ENCODE measurements around the gene IQCC.

The IQCC gene

DNA sequence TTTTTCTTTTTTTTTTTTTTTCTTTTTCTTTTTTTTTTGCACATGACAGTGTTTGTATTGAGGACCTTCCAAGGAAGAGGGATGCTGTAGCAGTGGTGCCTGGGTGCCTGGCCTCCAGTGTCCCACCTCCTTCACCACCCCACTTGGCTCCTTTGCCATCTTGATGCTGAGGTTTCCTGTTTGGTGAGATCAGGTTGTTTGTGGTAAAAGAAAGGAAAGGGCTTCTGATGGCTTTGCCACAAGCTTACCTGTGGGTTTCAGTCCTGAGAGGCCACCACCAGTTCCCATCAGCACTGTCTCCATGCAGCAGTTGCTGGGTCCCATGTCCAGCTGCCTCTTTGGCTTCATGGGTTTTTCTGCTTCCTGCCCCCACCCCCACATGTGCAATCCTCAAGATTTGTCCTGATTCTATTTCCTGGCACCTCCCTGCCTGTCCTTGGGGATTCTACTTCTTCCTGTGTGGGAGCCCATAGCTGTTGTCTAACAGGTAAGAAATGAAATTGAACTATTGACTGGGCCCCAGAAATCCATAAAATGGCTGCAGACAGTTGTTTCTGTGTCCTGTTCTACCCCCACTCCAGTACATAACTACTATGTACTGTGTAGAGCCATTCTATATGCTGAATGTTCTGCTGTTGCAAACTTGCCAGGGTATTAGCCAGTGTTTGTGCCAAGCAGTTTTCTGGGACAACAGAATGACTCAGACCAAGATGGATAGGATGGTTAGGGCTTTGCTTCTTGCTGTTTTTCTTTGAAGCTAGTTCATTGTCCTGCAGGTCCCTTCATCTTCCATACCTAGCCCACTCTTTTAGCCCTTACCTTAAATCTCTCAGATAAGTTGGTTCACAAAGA lies 9.3 kb upstream of the IQCC start:
- no peak for DNase-seq

DNA sequence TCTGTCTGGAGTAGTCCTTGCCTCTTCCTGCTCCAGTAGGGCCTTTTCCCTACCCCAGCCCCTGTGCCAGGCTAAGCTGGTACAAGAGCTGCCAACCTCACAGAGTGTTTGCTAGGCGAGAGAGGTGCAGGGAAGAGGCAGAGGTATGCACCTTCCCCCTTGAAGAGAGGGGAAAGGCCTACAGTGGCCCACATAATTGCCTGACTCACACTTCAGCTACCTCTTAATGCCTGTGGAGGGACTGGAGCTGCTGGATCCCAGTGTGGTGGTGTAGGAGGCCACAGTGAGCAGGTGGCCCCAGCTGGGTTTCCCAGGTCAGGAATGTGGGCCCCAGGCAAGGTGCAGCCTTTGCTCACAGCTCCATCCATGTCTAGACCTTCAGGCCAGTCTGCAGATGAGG lies 8.4 kb upstream of the IQCC start:
- DNase-seq = no peak

- DNase-seq = no peak
Measured at GRCh38 chr1:32197837-32198236, 7.6 kb upstream of the IQCC start.

DNA sequence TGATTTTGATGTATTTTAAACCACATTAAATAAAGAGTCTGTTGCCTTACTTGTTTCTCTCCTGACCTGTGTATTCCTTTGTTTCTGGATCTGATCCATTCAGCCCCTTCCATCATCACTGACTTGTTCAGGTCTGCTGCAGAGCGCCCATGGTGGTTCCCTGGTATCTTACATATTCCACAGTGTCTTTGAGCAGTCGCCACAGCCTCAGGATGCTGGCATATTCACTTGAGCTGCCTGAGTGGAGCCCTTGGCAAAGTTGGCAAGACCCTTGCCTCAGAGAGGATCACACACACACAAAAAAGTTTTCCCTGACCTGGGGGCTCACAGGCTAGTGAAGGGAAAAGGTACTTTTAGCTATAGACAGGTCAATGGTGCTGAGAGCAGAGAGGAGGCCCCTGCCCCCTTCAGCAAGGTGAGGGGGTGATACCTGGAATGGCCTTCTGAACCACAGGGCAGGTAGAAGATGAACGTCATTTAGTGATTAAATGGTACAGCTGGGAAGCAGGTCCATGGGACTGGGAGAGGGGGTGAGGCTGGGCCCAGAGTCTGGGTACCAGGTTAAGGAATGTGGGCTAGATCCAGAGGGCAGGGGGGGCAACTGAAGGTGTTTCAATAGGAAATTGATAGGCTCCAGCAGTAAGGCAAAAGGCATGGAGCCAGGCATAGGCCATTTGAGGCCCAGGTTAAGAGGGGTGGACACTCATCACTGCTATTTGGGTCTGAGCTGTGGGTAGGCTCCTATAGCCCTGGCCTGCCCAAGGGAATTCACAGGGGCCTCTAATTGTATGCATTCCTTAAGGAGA lies 7.0 kb upstream of the IQCC start:
- no peak for DNase-seq

DNA sequence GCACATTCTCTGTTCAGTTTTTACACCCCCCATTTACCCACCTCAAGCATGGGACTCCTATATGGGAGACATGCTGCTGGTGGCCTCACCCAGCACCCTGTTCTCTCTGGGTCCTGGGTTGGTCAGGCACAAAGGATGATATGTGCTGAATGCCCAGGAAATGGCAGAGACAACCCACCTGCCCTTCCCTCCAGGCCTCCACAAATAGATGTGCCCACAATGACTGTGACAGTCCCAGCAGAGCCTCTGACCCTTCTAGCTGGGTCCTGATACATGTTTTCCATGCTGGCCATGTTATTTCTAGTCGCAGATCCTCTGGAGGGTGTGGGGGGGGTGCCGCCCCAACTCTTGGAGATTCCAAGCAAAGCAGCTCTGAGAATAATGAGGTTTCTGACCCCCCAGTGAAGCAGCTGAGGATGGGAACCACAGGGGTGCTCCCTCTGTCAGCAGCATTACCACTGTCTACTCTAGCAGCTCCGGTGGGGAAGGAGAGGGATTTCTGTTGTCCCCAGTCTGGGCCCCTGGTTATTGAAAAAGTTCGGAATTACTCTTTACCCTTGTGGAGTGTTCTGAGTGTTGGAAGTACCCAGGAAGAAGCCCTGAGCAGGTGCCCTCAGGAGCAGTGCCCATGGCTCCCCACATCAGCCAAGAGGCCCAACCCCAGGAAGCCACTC lies 6.3 kb upstream of the IQCC start:
- no peak for DNase-seq

DNA sequence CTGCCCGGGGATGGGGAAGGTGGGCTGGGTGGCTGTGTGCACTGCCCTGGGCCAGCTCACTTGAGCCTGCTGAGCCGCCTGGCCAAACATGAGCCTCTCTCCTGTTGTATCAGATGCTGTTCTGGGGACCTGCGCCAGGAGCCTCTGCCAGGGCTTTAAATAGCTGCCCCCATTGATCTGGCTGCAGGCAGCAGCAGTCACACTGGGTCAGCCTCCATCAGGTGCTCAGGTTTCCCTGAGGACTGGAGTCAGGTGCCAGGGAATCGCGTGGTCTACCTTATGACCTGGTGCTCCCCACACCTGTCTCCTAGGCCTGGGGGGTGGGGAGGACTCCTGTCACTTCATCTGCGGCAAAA lies 5.8 kb upstream of the IQCC start:
- DNase-seq = peak; percentile 68 to 88

DNA sequence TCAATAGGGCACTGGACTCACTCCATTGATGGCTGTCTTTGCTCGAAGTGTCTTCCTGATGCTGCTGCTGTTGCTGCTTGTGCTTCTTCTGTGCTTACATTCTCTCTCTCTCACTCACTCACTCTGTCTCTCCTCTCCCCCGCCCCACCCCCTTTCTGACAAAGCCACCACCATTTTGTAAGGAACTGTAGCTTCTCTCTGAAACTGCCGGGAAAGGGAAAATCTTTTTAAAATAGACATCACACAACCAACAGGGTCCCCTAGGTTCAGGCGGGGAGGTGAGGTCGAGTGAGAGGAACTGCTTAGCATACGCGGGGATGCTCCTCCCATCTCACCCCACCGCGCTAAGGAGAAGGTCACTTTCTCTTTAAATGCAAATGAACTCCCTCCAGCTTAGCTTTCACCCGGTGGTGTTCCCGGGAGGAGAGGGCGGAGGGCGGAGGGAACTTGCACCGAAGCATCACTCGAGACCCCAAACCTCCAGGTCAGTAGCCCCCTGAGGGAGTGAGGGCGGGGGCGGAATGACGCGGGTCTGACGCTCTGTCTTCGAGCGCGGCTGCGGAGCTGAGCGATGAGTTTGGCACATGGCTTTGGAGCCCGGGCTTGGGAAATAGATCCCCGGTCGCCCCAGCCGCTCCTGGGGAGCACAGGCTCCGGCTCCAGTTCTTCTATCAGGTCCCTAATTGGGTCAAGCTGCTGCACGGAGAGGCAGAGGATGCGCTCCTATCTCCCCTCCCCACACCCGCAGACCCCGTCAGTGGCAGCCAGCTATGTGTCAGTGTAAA lies 5.1 kb upstream of the IQCC start, which contains the start of gene CCDC28B:
Gene CCDC28B (plus strand): TSS at position 370 of the 785 bp plus-strand sequence. CDS start 1,341 bp downstream, outside the sequence.
- DNase-seq = peak; percentile 70 to 81

GRCh38 chr1:32201011-32201855 lies 4.2 kb upstream of the IQCC start:
- peak; percentile 50 to 69 for DNase-seq

- DNase-seq = peak in 1 of 2 experiments; percentile 49
Measured at GRCh38 chr1:32204943-32205361, 519 bp upstream of the IQCC start.

- DNase-seq = no peak
Measured at GRCh38 chr1:32208469-32208868, 3.0 kb downstream of the IQCC start.

DNA sequence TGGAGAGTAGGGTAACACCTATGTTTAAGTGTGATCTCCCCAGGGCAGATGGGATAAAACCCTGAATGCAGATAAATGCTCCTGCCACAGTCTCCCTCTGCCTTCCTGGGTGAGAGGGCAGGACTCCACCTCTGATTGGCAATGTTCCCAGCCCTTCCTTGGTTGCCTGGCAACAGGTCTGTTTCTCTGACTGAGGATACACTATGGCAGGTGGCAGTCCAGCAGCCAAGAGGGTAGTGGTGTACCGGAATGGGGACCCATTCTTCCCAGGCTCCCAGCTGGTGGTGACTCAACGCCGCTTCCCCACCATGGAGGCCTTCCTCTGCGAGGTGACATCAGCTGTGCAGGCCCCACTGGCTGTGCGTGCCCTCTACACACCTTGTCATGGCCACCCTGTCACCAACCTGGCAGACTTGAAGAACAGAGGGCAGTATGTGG lies 3.4 kb downstream of the IQCC start, which contains the start of gene DCDC2B:
Gene DCDC2B (plus strand): TSS at position 199 of the 438 bp plus-strand sequence. CDS start 5 bp downstream, at position 204.
- DNase-seq = peak; percentile 95 to 97

- peak; percentile 71 to 79 for DNase-seq
Measured at GRCh38 chr1:32215629-32216480, 10.4 kb downstream of the IQCC start.

DNA sequence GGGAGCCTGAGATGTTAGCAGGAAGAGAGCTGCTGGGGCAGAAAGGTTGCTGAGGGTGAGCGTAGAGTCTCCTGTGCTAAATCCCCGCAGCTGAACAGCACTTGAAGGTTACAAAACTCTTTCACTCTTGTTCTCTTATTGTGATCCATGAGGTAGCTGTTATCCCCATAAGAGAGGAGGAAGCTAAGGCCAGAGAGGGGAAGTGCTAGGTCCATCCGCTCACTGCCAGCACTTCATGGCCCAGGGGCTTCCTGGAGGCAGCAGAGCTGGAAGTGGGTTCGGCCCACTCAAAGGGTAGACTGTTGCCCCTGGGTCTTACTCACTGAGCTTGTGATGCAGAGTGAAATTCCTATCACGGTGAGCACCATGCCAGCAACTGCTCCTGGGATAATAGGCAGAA lies 11.1 kb downstream of the IQCC start:
- DNase-seq = no peak

DNA sequence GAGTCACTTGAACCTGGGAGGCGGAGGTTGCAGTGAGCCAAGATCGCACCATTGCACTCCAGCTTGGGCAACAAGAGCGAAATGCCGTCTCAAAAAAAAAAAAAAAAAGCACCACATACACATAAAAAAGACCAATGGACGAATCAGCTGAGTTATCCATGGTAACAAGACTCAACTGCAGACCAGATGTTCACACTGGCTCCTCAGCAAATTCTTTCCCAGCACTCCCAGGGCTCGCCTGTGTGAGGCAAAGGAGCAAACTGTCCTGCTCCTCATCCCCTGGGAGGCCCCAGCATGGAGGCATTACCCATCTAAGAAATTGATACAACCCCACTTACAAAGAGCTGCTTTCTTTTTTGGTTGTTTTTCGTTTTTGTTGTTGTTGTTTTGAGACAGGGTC lies 13.6 kb downstream of the IQCC start:
- no peak for DNase-seq

GRCh38 chr1:32220746-32221580 lies 15.5 kb downstream of the IQCC start:
- DNase-seq = no peak

- no peak for DNase-seq
Measured at GRCh38 chr1:32221581-32221979, 16.1 kb downstream of the IQCC start.

DNA sequence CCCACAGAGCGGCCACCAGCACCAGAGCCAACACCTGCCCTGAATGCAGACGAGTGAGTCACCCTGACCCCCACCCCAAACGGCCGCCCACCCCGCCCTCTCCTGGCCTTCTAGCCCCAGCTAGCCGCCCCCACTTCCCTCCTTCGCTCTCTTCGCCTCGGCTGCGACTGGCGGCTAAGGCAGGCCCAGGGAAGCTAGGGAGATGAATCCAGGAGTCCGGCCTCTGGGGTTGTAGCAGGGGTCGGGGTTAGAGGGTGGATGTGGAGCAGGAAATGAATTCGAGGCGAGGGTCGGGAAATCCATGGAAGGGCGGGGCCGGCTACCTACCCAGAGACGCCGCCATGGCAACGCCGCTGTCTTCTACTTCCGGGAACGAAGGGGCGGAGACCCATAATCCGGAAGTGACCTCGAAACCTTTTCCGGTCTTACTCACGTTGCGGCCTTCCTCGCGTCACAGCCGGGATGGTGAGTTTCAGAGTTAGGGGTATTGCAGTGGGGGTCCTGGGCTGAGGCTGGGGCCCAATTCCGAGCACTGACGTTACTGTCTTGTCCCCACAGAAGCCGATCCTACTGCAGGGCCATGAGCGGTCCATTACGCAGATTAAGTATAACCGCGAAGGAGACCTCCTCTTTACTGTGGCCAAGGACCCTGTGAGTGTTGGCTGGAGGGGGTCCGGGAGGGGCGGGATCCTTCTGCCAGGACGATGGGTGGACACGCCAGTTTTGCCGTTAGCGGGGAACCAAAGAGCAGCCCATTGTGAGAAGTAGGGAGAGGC lies 16.7 kb downstream of the IQCC start, which contains the start of the genes EIF3I and TMEM234:
Gene EIF3I (plus strand): TSS at position 428 of the 776 bp plus-strand sequence. CDS start 35 bp downstream, at position 463.
Gene TMEM234 (minus strand): TSS at position 374 of the 776 bp plus-strand sequence. CDS start 31 bp downstream, at position 343.
- DNase-seq = peak; percentile 92 to 97

DNA sequence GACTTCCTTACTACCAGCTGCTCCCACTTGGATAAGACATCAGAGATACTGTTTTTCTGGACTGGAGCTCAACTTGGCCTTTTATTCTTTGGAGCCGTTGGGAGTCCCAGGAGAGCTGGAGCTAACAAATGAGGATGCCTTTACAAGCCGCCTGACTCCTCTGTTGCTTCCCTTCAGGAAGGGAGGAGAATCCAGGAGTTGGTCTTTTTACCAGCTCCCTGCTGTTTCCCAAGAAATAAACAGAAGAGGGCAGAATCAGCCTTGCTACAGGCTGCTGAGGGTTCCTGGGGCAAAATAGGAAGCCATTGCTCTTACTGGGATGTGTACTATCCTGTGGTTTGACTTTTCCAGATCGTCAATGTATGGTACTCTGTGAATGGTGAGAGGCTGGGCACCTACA lies 18.2 kb downstream of the IQCC start:
- no peak for DNase-seq

Data from NCI-H2081 (cell line).